ENCODE measurements around the gene NAALADL2.

NAALADL2 gene

DNA sequence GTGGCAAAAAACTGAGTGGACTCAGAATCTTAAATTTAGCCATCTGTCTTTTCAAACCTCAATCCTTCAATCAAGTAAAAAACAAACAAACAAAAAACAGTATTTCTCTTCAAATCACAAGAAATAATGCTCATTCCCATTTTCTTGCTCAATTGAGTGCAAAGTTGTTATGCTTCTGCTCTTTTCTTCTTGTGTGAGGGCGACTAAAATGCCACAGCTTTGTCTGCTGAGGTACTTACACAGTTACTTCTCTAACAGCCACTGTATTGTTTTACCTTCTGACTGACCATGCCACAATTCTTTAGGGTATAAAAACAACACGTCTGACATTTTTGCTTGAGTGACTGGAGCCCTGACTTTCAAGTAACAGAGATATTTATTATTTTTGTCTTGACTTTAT, 617.4 kb downstream of the NAALADL2 start:
- ChIA-PET CTCF (interaction anchor here (1.4 kb wide), 1 partner anchor 17 kb away, joined by 3 read pairs; no protein-coding TSS in a partner anchor), POLR2A (no interaction called here)
- H3K4me1 ChIP-seq (ENCODE audit: control extremely low read depth in 1 of 4, control insufficient read depth in 4 of 4, insufficient read depth in 4 of 4, low read length in 3 of 4), result no peaks in the 10 kb centered on the region
- no peak for DNase-seq
- no peaks in the 10 kb centered on the region for H3K27me3 ChIP-seq (replicated peaks in 2 of 5; ENCODE audit: control insufficient read depth in 4 of 5, insufficient read depth in 5 of 5, low read length in 4 of 5)
- H3K36me3 ChIP-seq (ENCODE audit: control insufficient read depth in 4 of 4, insufficient read depth in 4 of 4, low read length in 3 of 4), result no peaks in the 10 kb centered on the region
- WGBS (ENCODE audit: insufficient coverage), result 100% methylated on average over 1 of the region's 2 CpGs
- no peak overlapping the region for H3K27ac ChIP-seq (ENCODE audit: insufficient read depth in 1 of 2, low read depth in 1 of 2, low read length in 2 of 2, poor library complexity in 1 of 2, severe bottlenecking in 2 of 2)
- H3K9me3 ChIP-seq (ENCODE audit: control extremely low read depth in 1 of 5, control insufficient read depth in 4 of 5, insufficient read depth in 2 of 5, low read depth in 1 of 5, low read length in 4 of 5), result no peaks in the 10 kb centered on the region
- no peak overlapping the region for H3K4me3 ChIP-seq (ENCODE audit: control insufficient read depth in 1 of 7, extremely low read depth in 1 of 7, insufficient read depth in 4 of 7, low read depth in 2 of 7, low read length in 6 of 7)

DNA sequence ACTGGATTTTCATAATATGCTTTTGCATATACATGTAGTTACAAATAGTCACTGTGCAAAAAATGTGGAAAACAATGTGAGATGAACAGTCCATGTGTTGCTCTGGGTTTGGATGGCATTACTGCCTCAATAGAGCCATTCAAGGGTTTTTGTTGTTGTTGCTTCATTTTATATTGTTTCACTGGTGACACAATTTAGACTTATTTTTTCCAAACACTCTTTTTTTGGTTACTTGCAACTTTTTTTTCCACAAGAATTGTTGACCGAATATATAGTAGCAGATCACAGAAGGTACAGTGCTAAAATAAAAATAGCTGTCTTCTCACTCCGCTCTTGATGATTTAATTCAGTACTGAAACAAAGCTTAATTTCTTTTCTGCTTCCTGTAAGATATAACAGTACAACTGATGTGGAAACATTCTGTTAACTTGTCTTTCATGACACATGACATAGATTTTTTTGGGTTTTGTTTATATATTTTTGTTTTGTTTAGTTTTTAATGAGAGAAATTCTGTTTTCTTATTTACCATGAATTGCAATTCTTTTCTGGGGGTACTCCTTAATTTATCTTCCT, 618.6 kb downstream of the NAALADL2 start:
- H3K4me3 ChIP-seq (ENCODE audit: control insufficient read depth in 1 of 7, extremely low read depth in 1 of 7, insufficient read depth in 4 of 7, low read depth in 2 of 7, low read length in 6 of 7), result no peak overlapping the region
- H3K9me3 ChIP-seq (ENCODE audit: control extremely low read depth in 1 of 5, control insufficient read depth in 4 of 5, insufficient read depth in 2 of 5, low read depth in 1 of 5, low read length in 4 of 5), result no peaks in the 10 kb centered on the region
- CTCF ChIA-PET, result no interaction called here
- H3K36me3 ChIP-seq (ENCODE audit: control insufficient read depth in 4 of 4, insufficient read depth in 4 of 4, low read length in 3 of 4), result no peaks in the 10 kb centered on the region
- no peaks in the 10 kb centered on the region for H3K27me3 ChIP-seq (replicated peaks in 2 of 5; ENCODE audit: control insufficient read depth in 4 of 5, insufficient read depth in 5 of 5, low read length in 4 of 5)
- H3K27ac ChIP-seq (ENCODE audit: insufficient read depth in 1 of 2, low read depth in 1 of 2, low read length in 2 of 2, poor library complexity in 1 of 2, severe bottlenecking in 2 of 2), result no peak overlapping the region
- WGBS (ENCODE audit: insufficient coverage), result 60% methylated on average over 1 of the region's 2 CpGs
- no peak for DNase-seq
- POLR2A ChIA-PET, result no interaction called here
- H3K4me1 ChIP-seq (ENCODE audit: control extremely low read depth in 1 of 4, control insufficient read depth in 4 of 4, insufficient read depth in 4 of 4, low read length in 3 of 4), result no peaks in the 10 kb centered on the region

DNA sequence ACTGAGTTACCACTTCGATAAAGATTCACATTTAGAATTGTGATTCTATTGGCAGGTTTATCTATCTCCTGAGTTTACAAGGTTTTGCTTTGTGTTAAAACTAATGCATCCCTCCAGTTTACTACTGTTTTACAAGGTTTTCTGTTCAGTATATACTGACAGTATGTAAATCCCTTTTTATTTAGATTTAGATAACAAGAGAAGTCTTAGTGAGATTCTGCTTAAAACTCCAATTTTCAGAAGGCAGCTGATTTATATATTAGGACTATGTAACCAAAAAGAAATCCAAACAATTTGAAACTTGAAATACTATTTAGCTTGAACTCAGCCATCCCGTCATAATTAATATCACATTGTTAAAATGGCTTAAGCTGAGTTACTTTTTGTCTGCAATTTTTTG, 619.2 kb downstream of the NAALADL2 start:
- no peak for DNase-seq
- H3K36me3 ChIP-seq (ENCODE audit: control insufficient read depth in 4 of 4, insufficient read depth in 4 of 4, low read length in 3 of 4), result no peaks in the 10 kb centered on the region
- no CpG with 5 or more reads among the region's 2 CpGs for WGBS (ENCODE audit: insufficient coverage)
- H3K9me3 ChIP-seq (ENCODE audit: control extremely low read depth in 1 of 5, control insufficient read depth in 4 of 5, insufficient read depth in 2 of 5, low read depth in 1 of 5, low read length in 4 of 5), result no peaks in the 10 kb centered on the region
- no peak overlapping the region for H3K27ac ChIP-seq (ENCODE audit: insufficient read depth in 1 of 2, low read depth in 1 of 2, low read length in 2 of 2, poor library complexity in 1 of 2, severe bottlenecking in 2 of 2)
- POLR2A ChIA-PET, result no interaction called here
- H3K4me3 ChIP-seq (ENCODE audit: control insufficient read depth in 1 of 7, extremely low read depth in 1 of 7, insufficient read depth in 4 of 7, low read depth in 2 of 7, low read length in 6 of 7), result no peak overlapping the region
- no peaks in the 10 kb centered on the region for H3K4me1 ChIP-seq (ENCODE audit: control extremely low read depth in 1 of 4, control insufficient read depth in 4 of 4, insufficient read depth in 4 of 4, low read length in 3 of 4)
- no peaks in the 10 kb centered on the region for H3K27me3 ChIP-seq (replicated peaks in 2 of 5; ENCODE audit: control insufficient read depth in 4 of 5, insufficient read depth in 5 of 5, low read length in 4 of 5)
- CTCF ChIA-PET, result no interaction called here

DNA sequence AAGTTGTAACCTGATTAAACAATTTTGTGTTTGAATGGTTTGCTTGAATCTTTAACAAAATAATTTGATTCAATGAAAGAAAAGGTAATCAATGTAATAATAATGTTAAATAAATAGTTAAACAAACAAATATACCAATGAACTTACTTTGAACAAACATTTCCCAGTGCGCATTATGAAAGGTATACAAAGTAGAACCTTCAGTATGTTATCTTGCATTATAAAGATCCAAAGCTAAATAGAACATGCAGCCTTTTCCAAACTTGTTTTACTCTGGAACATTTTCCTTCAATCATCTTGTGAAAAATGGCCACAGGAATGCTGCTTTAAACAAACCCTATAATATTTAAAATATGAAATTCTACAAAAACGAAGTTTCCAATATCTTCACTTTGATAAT, 620.0 kb downstream of the NAALADL2 start:
- H3K27me3 ChIP-seq (replicated peaks in 2 of 5; ENCODE audit: control insufficient read depth in 4 of 5, insufficient read depth in 5 of 5, low read length in 4 of 5), result no peaks in the 10 kb centered on the region
- no peaks in the 10 kb centered on the region for H3K9me3 ChIP-seq (ENCODE audit: control extremely low read depth in 1 of 5, control insufficient read depth in 4 of 5, insufficient read depth in 2 of 5, low read depth in 1 of 5, low read length in 4 of 5)
- no peak overlapping the region for H3K27ac ChIP-seq (ENCODE audit: insufficient read depth in 1 of 2, low read depth in 1 of 2, low read length in 2 of 2, poor library complexity in 1 of 2, severe bottlenecking in 2 of 2)
- POLR2A ChIA-PET, result no interaction called here
- no peaks in the 10 kb centered on the region for H3K36me3 ChIP-seq (ENCODE audit: control insufficient read depth in 4 of 4, insufficient read depth in 4 of 4, low read length in 3 of 4)
- no peak overlapping the region for H3K4me3 ChIP-seq (ENCODE audit: control insufficient read depth in 1 of 7, extremely low read depth in 1 of 7, insufficient read depth in 4 of 7, low read depth in 2 of 7, low read length in 6 of 7)
- DNase-seq, result no peak
- H3K4me1 ChIP-seq (ENCODE audit: control extremely low read depth in 1 of 4, control insufficient read depth in 4 of 4, insufficient read depth in 4 of 4, low read length in 3 of 4), result no peaks in the 10 kb centered on the region
- WGBS (ENCODE audit: insufficient coverage), result 100% methylated on average over 2 of the region's 2 CpGs
- CTCF ChIA-PET, result no interaction called here

- no peaks in the 10 kb centered on the region for H3K9me3 ChIP-seq (ENCODE audit: control extremely low read depth in 1 of 5, control insufficient read depth in 4 of 5, insufficient read depth in 2 of 5, low read depth in 1 of 5, low read length in 4 of 5)
- ChIA-PET POLR2A (no interaction called here), CTCF (no interaction called here)
- H3K4me3 ChIP-seq (ENCODE audit: control insufficient read depth in 1 of 7, extremely low read depth in 1 of 7, insufficient read depth in 4 of 7, low read depth in 2 of 7, low read length in 6 of 7), result no peak overlapping the region
- no peaks in the 10 kb centered on the region for H3K4me1 ChIP-seq (ENCODE audit: control extremely low read depth in 1 of 4, control insufficient read depth in 4 of 4, insufficient read depth in 4 of 4, low read length in 3 of 4)
- H3K36me3 ChIP-seq (ENCODE audit: control insufficient read depth in 4 of 4, insufficient read depth in 4 of 4, low read length in 3 of 4), result no peaks in the 10 kb centered on the region
- no peak for DNase-seq
- H3K27ac ChIP-seq (ENCODE audit: insufficient read depth in 1 of 2, low read depth in 1 of 2, low read length in 2 of 2, poor library complexity in 1 of 2, severe bottlenecking in 2 of 2), result no peak overlapping the region
- H3K27me3 ChIP-seq (replicated peaks in 2 of 5; ENCODE audit: control insufficient read depth in 4 of 5, insufficient read depth in 5 of 5, low read length in 4 of 5), result no peaks in the 10 kb centered on the region
Measured at GRCh38 chr3:175479800-175480199, 620.7 kb downstream of the NAALADL2 start.

GRCh38 chr3:175484666-175485065, 625.5 kb downstream of the NAALADL2 start:
- Histone ChIP-seq H3K4me1 (ENCODE audit: control extremely low read depth in 1 of 4, control insufficient read depth in 4 of 4, insufficient read depth in 4 of 4, low read length in 3 of 4) (no peaks in the 10 kb centered on the region), H3K27me3 (replicated peaks in 2 of 5; ENCODE audit: control insufficient read depth in 4 of 5, insufficient read depth in 5 of 5, low read length in 4 of 5) (no peaks in the 10 kb centered on the region), H3K36me3 (ENCODE audit: control insufficient read depth in 4 of 4, insufficient read depth in 4 of 4, low read length in 3 of 4) (no peaks in the 10 kb centered on the region), H3K9me3 (ENCODE audit: control extremely low read depth in 1 of 5, control insufficient read depth in 4 of 5, insufficient read depth in 2 of 5, low read depth in 1 of 5, low read length in 4 of 5) (no peaks in the 10 kb centered on the region), H3K4me3 (ENCODE audit: control insufficient read depth in 1 of 7, extremely low read depth in 1 of 7, insufficient read depth in 4 of 7, low read depth in 2 of 7, low read length in 6 of 7) (no peak overlapping the region), H3K27ac (ENCODE audit: insufficient read depth in 1 of 2, low read depth in 1 of 2, low read length in 2 of 2, poor library complexity in 1 of 2, severe bottlenecking in 2 of 2) (no peak overlapping the region)
- 100% methylated on average over 2 of the region's 2 CpGs for whole genome bisulfite sequencing (ENCODE audit: insufficient coverage)
- POLR2A ChIA-PET, result no interaction called here
- CTCF ChIA-PET, result no interaction called here
- DNase-seq, result no peak

DNA sequence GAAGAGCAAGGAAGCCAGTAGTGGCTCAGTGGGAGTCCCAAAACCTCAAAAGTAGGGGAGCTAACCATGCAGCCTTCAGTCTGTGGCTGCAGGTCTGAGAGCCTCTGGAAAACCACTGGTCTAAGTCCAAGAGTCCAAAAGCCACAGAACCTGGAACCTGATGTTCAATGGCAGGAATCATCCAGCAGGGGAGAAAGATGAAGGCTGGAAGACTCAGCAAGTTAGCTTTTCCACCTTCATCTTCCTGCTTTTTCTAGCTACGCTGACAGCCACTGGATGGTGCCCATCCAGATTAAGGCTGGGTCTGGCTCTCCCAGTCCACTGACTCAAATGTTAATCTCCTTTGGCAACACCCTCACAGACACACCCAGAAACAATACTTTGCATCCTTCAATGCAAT, 626.3 kb downstream of the NAALADL2 start:
- POLR2A ChIA-PET, result no interaction called here
- Histone ChIP-seq H3K36me3 (ENCODE audit: control insufficient read depth in 4 of 4, insufficient read depth in 4 of 4, low read length in 3 of 4) (no peaks in the 10 kb centered on the region), H3K27me3 (replicated peaks in 2 of 5; ENCODE audit: control insufficient read depth in 4 of 5, insufficient read depth in 5 of 5, low read length in 4 of 5) (no peaks in the 10 kb centered on the region), H3K4me3 (ENCODE audit: control insufficient read depth in 1 of 7, extremely low read depth in 1 of 7, insufficient read depth in 4 of 7, low read depth in 2 of 7, low read length in 6 of 7) (no peak overlapping the region), H3K9me3 (ENCODE audit: control extremely low read depth in 1 of 5, control insufficient read depth in 4 of 5, insufficient read depth in 2 of 5, low read depth in 1 of 5, low read length in 4 of 5) (no peaks in the 10 kb centered on the region), H3K27ac (ENCODE audit: insufficient read depth in 1 of 2, low read depth in 1 of 2, low read length in 2 of 2, poor library complexity in 1 of 2, severe bottlenecking in 2 of 2) (no peak overlapping the region), H3K4me1 (ENCODE audit: control extremely low read depth in 1 of 4, control insufficient read depth in 4 of 4, insufficient read depth in 4 of 4, low read length in 3 of 4) (no peaks in the 10 kb centered on the region)
- DNase-seq, result no peak
- CTCF ChIA-PET, result no interaction called here
- WGBS (ENCODE audit: insufficient coverage), result 100% methylated on average over 1 of the region's 1 CpG

Data from common myeloid progenitor, CD34-positive (primary cell).